ENCODE measurements around the gene HOXB13. TPM values are rescaled to one million over a fixed set of nuclear protein-coding genes. Genes with fewer than 3 reads are reported as not detected.

HOXB13 gene
- polyA plus RNA-seq, 1 of the 3 experiments (the other 2 are of a cell fraction) = not detected

- CTCF ChIA-PET = interaction anchor here (0.9 to 1.5 kb wide), 7 partner anchors 21 to 139 kb away, joined by 3 to 8 read pairs (median 3); no protein-coding TSS in a partner anchor
- DNase-seq = no peak
- Histone ChIP-seq H3K36me3 (replicated peaks in 1 of 2; ENCODE audit: control insufficient read depth in 1 of 2, insufficient read depth in 2 of 2, low read length in 1 of 2) (no peaks in the 10 kb centered on the region), H3K79me2 (ENCODE audit: insufficient read depth) (no peaks in the 10 kb centered on the region), H3K27me3 (ENCODE audit: insufficient read depth) (peaks cover 98% of the 10 kb centered on the region), H2AFZ (ENCODE audit: low read depth) (no peak overlapping the region), H3K9me3 (no peaks in the 10 kb centered on the region; the same call in 1 of the 2 replicates), H3K4me2 (no peak overlapping the region), H3K4me1 (ENCODE audit: control insufficient read depth in 1 of 2, insufficient read depth in 2 of 2, low read depth in 1 of 2, low read length in 1 of 2) (no peaks in the 10 kb centered on the region), H3K9me2 (no peaks in the 10 kb centered on the region), H4K20me1 (ENCODE audit: insufficient read depth) (no peaks in the 10 kb centered on the region), H3K27ac (ENCODE audit: low read depth in 2 of 2, low read length in 1 of 2) (no peak overlapping the region), H3F3A (replicated peaks; ENCODE audit: insufficient read depth) (no peaks in the 10 kb centered on the region), H3K9ac (no peak overlapping the region), H3K4me3 (ENCODE audit: low read depth in 2 of 2, low read length in 1 of 2) (no peak overlapping the region)
- POLR2A ChIA-PET = no interaction called here
- no peak for TF ChIP-seq PBX3 (IDR thresholded peaks at IDR 0.05)
- TF ChIP-seq GABPA (IDR thresholded peaks at IDR 0.05; ENCODE audit: low read depth) = no peak
- WGBS (ENCODE audit: low lambda C conversion rate) = 14% methylated on average over 12 of the region's 12 CpGs
Observed at GRCh38 chr17:48745381-48746275, 17.1 kb upstream of the HOXB13 start.

DNA sequence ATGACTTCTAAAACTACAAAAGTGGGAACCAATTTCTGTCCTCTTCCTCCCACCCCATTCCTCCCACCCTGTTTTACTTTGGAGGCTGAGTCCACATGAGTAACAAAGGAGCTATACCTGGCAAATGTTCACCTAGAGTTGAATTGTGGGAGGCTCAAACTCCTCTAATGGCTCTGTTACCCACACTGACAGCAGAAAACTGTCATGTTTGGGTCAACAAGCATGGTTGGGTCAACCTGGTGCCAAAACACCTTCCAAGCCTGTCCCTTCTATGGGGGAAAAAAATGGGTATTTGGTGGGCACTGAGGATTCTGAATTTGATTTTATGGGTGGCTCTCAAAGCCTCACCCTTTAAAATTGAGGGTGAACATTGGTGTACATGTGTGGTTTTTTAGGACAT lies 12.0 kb upstream of the HOXB13 start:
- Histone ChIP-seq H3K9me3 (no peaks in the 10 kb centered on the region), H3K27ac (ENCODE audit: low read depth in 2 of 2, low read length in 1 of 2) (no peak overlapping the region), H3K27me3 (ENCODE audit: insufficient read depth) (peaks cover 96% of the 10 kb centered on the region), H3F3A (replicated peaks; ENCODE audit: insufficient read depth) (no peaks in the 10 kb centered on the region), H3K9me2 (no peaks in the 10 kb centered on the region), H4K20me1 (ENCODE audit: insufficient read depth) (no peaks in the 10 kb centered on the region), H3K4me3 (ENCODE audit: low read depth in 2 of 2, low read length in 1 of 2) (no peak overlapping the region), H3K36me3 (replicated peaks in 1 of 2; ENCODE audit: control insufficient read depth in 1 of 2, insufficient read depth in 2 of 2, low read length in 1 of 2) (no peaks in the 10 kb centered on the region), H3K9ac (no peak overlapping the region), H3K4me2 (no peak overlapping the region), H3K79me2 (ENCODE audit: insufficient read depth) (no peaks in the 10 kb centered on the region), H2AFZ (ENCODE audit: low read depth) (no peak overlapping the region), H3K4me1 (ENCODE audit: control insufficient read depth in 1 of 2, insufficient read depth in 2 of 2, low read depth in 1 of 2, low read length in 1 of 2) (no peaks in the 10 kb centered on the region)
- no peak for DNase-seq
- ChIA-PET POLR2A (no interaction called here), CTCF (interaction anchor here (1.6 to 3.4 kb wide), 3 partner anchors 15 to 138 kb away, joined by 7 to 10 read pairs (median 7); no protein-coding TSS in a partner anchor)
- TF ChIP-seq ELF1 (IDR thresholded peaks at IDR 0.05) = no peak

DNA sequence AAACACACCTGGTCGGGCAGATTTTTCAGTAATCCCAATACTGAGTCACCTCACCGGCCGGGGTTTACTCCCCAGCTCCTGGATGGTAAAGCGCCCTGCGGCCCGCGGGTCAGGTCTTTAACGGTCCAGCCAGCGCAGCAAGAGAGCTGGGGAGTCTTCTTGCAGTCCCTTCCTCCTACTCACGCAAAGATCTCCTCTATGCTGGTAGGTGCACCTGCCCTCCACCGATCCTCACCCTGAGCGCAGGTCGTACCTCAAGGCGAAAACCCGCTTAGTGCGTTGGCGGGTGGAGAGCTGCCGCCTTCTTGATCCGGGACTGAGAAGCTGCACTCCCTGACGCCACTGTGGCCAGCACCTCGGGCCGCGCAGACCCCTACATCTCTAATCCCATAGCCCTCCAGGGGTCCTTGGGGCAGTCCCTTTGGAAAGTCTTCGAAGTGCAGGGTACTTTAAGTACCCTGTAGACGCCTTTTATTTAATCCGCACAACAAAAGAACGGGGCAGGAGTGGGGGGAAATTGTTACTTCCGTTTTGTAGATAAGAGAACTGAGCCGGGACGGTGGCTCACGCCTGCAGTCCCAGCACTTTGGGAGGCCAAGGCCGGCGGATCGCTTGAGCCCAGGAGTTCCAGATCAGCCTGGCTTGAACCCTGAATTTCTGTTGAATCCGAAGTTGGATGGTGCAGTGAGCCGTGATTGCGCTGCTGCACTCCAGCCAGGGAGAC lies 10.4 kb upstream of the HOXB13 start:
- H3K4me2 ChIP-seq = no peak overlapping the region
- ChIA-PET POLR2A (no interaction called here), CTCF (interaction anchor here (0.9 to 3.4 kb wide), 7 partner anchors 14 to 293 kb away, joined by 3 to 20 read pairs (median 7); partner anchors contain the start of gene PRAC2)
- no peaks in the 10 kb centered on the region for H3K79me2 ChIP-seq (ENCODE audit: insufficient read depth)
- H4K20me1 ChIP-seq (ENCODE audit: insufficient read depth) = no peaks in the 10 kb centered on the region
- H3F3A ChIP-seq (replicated peaks; ENCODE audit: insufficient read depth) = no peaks in the 10 kb centered on the region
- H3K9me3 ChIP-seq = no peaks in the 10 kb centered on the region
- peaks cover 98% of the 10 kb centered on the region for H3K27me3 ChIP-seq (ENCODE audit: insufficient read depth)
- H3K36me3 ChIP-seq (replicated peaks in 1 of 2; ENCODE audit: control insufficient read depth in 1 of 2, insufficient read depth in 2 of 2, low read length in 1 of 2) = no peaks in the 10 kb centered on the region
- no peak overlapping the region for H3K27ac ChIP-seq (ENCODE audit: low read depth in 2 of 2, low read length in 1 of 2)
- H3K4me3 ChIP-seq (ENCODE audit: low read depth in 2 of 2, low read length in 1 of 2) = no peak overlapping the region
- no peaks in the 10 kb centered on the region for H3K4me1 ChIP-seq (ENCODE audit: control insufficient read depth in 1 of 2, insufficient read depth in 2 of 2, low read depth in 1 of 2, low read length in 1 of 2)
- DNase-seq = no peak
- WGBS (ENCODE audit: low lambda C conversion rate) = 19% methylated on average over 30 of the region's 37 CpGs
- no peak overlapping the region for H3K9ac ChIP-seq
- H2AFZ ChIP-seq (ENCODE audit: low read depth) = no peak overlapping the region
- H3K9me2 ChIP-seq = no peaks in the 10 kb centered on the region
- TF ChIP-seq, protein P1, sequence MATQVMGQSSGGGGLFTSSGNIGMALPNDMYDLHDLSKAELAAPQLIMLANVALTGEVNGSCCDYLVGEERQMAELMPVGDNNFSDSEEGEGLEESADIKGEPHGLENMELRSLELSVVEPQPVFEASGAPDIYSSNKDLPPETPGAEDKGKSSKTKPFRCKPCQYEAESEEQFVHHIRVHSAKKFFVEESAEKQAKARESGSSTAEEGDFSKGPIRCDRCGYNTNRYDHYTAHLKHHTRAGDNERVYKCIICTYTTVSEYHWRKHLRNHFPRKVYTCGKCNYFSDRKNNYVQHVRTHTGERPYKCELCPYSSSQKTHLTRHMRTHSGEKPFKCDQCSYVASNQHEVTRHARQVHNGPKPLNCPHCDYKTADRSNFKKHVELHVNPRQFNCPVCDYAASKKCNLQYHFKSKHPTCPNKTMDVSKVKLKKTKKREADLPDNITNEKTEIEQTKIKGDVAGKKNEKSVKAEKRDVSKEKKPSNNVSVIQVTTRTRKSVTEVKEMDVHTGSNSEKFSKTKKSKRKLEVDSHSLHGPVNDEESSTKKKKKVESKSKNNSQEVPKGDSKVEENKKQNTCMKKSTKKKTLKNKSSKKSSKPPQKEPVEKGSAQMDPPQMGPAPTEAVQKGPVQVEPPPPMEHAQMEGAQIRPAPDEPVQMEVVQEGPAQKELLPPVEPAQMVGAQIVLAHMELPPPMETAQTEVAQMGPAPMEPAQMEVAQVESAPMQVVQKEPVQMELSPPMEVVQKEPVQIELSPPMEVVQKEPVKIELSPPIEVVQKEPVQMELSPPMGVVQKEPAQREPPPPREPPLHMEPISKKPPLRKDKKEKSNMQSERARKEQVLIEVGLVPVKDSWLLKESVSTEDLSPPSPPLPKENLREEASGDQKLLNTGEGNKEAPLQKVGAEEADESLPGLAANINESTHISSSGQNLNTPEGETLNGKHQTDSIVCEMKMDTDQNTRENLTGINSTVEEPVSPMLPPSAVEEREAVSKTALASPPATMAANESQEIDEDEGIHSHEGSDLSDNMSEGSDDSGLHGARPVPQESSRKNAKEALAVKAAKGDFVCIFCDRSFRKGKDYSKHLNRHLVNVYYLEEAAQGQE (IDR thresholded peaks at IDR 0.05; ENCODE audit: low read depth, low read length) = no peak
- no peak for TF ChIP-seq FOXM1 (IDR thresholded peaks at IDR 0.05; ENCODE audit: low read depth)
- TF ChIP-seq RAD21 (IDR thresholded peaks at IDR 0.05; ENCODE audit: low read length) = no peak
- TF ChIP-seq ZBTB33 (IDR thresholded peaks at IDR 0.05; ENCODE audit: borderline replicate concordance, low read depth) = no peak
- TF ChIP-seq GABPA (IDR thresholded peaks at IDR 0.05; ENCODE audit: low read depth) = no peak
- no peak for TF ChIP-seq USF1 (IDR thresholded peaks at IDR 0.05; ENCODE audit: borderline replicate concordance, low read depth)
- no peak for TF ChIP-seq EP300 (IDR thresholded peaks at IDR 0.05; ENCODE audit: borderline replicate concordance in 1 of 2, low read depth in 1 of 2, low read length in 1 of 2)

Measured in SK-N-SH (cell line).